HEK293T (cell line): ENCODE results near the gene SPINK2.

Experiments used
- CTCF ChIA-PET: fragments of 350-600 bp; formaldehyde crosslinking; extraction: SDS; loops from one replicate; lab custom pipeline; 2021; ENCODE audit warnings: antibody characterized with exemption, inconsistent platforms; lab: Yijun Ruan, JAX
- POLR2A ChIA-PET: fragments of 350-600 bp; formaldehyde crosslinking; extraction: SDS; loops from one replicate; lab custom pipeline; 2020; ENCODE audit warnings: antibody characterized with exemption, inconsistent platforms; lab: Yijun Ruan, JAX
- DNase-seq: peaks from one replicate; pipeline ENCODE4 v3.0.0; 2012; ENCODE audit warnings: mixed read lengths; ENCODE audit errors: extremely low spot score
- ARNT ChIP-seq: fragments of 450-650 bp; IDR thresholded peaks from 2 replicates; pipeline ENCODE4 v1.6.1; 2017; ENCODE audit warnings: mild to moderate bottlenecking
- BHLHE40 ChIP-seq: fragments of 450-650 bp; IDR thresholded peaks from 2 replicates; pipeline ENCODE4 v1.6.1; 2016; ENCODE audit warnings: mild to moderate bottlenecking, moderate library complexity, borderline replicate concordance
- CTBP1 ChIP-seq: fragments of 450-650 bp; IDR thresholded peaks from 2 replicates; pipeline ENCODE4 v1.6.1; 2016; ENCODE audit warnings: borderline replicate concordance
- ELF4 ChIP-seq: fragments of 450-650 bp; IDR thresholded peaks from 2 replicates; pipeline ENCODE4 v1.6.1; 2017; ENCODE audit warnings: antibody characterized with exemption
- FOXA1 ChIP-seq: fragments of 450-650 bp; IDR thresholded peaks from 2 replicates; pipeline ENCODE4 v1.6.1; 2016; ENCODE audit warnings: mild to moderate bottlenecking
- FOXK2 ChIP-seq: fragments of 450-650 bp; IDR thresholded peaks from 2 replicates; pipeline ENCODE4 v1.6.1; 2016; ENCODE audit warnings: mild to moderate bottlenecking
- FOXM1 ChIP-seq: fragments of 450-650 bp; IDR thresholded peaks from 2 replicates; pipeline ENCODE4 v1.6.1; 2017; ENCODE audit warnings: mild to moderate bottlenecking, borderline replicate concordance
- HDGF ChIP-seq: fragments of 450-650 bp; IDR thresholded peaks from 2 replicates; pipeline ENCODE4 v1.6.1; 2017; ENCODE audit warnings: antibody characterized with exemption, borderline replicate concordance
- L3MBTL2 ChIP-seq: fragments of 450-650 bp; conservative IDR thresholded peaks from 2 replicates; pipeline ENCODE4 v1.6.1; 2016; ENCODE audit warnings: mild to moderate bottlenecking
- LEF1 ChIP-seq: fragments of 450-650 bp; IDR thresholded peaks from 2 replicates; pipeline ENCODE4 v1.6.1; 2017; ENCODE audit warnings: mild to moderate bottlenecking, borderline replicate concordance
- NFRKB ChIP-seq: fragments of 450-650 bp; IDR thresholded peaks from 2 replicates; pipeline ENCODE4 v1.6.1; 2016; ENCODE audit warnings: mild to moderate bottlenecking, moderate library complexity
- SP1 ChIP-seq: fragments of 450-650 bp; IDR thresholded peaks from 2 replicates; pipeline ENCODE4 v1.6.1; 2017
- SUZ12 ChIP-seq: fragments of 450-650 bp; IDR thresholded peaks from 2 replicates; pipeline ENCODE4 v1.6.1; 2016; ENCODE audit warnings: mild to moderate bottlenecking
- TARDBP ChIP-seq: fragments of 450-650 bp; IDR thresholded peaks from 2 replicates; pipeline ENCODE4 v1.6.1; 2016
- ZNF384 ChIP-seq: fragments of 450-650 bp; IDR thresholded peaks from 2 replicates; pipeline ENCODE4 v1.6.1; 2016
- TF ChIP-seq, protein P1 (sequence below): fragments of 450-650 bp; IDR thresholded peaks from 2 replicates; pipeline ENCODE4 v1.6.1; 2016

The SPINK2 gene

DNA sequence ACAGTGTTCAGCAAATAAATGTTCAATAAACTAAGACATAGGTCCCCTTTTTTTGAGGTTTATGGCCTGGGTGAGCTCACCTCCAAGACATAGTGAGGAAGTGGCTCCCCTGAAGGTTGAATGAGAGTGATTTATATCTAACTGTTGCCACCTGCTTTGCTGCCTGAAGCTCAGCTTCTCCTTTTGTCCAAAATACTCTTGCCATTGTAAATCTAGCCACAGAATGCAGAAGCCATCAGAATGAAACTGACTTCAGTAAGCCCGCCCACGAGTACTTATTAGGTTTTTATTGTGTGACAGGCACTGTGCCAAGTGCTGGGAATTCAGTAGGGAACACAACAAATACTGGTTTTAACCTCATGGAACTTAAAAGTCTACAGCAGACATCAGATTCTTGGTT, 18.0 kb downstream of the SPINK2 start:
- ChIA-PET CTCF (interaction anchor here (0.6 kb wide), 2 partner anchors 25 to 142 kb away, joined by 4 read pairs; no protein-coding TSS in a partner anchor), POLR2A (no interaction called here)
- TF ChIP-seq SP1 (no peak), FOXA1 (no peak)
- DNase-seq, result no peak

DNA sequence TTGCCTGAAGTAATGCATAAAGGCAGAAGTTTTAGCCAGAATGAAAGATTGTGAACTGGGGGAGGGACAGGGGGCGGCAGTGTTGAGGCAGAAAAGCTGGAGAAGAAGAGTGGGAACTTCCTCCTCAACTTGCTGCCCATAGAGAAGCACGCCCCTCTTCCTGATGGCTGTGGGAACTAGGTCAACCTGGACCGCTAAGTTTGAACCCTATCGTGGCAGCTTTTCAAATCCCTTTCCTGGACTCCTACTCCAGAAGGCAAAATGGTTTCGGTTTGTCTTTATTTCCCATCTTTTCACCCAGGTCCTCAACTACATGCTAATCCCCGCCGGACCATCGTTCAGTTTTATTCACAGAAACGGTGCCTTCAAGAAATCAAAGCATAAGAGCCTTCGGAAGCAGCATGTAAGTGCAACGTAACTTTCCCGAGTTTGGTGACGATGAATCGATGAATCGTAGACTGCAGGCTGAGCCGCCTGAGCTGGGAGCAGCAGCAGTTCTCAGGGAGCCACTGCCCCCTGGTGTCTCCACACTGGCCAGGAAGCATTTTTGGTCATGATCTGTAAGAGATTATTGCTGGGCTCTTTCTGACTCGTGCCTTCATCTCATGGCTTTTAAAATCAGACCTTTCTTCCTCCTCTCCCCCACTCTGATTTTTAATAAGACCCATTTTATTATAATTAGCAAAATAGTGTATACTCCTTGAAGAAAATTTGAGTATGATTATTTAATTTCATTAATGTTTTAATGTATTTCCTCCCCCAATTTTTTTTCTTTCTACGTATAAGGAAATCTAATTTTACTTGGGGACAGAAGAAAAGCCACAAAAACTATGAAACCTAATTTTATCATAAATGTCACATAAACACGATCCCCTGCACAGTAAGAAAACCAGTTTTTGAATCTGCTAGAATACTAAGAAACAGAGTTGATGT, 21.4 kb downstream of the SPINK2 start:
- CTCF ChIA-PET, result interaction anchor here (0.6 to 1.7 kb wide), 8 partner anchors 13 to 270 kb away, joined by 3 to 7 read pairs (median 3); no protein-coding TSS in a partner anchor
- peak; percentile 58; the same call in 1 of the 2 replicates for TF ChIP-seq L3MBTL2
- no peak for TF ChIP-seq FOXM1
- TF ChIP-seq SUZ12, result no peak
- no peak for TF ChIP-seq LEF1
- no peak for TF ChIP-seq ELF4
- no peak for TF ChIP-seq TARDBP
- POLR2A ChIA-PET, result interaction anchor here (1.4 kb wide), 1 partner anchor 334 kb away, joined by 3 read pairs; no protein-coding TSS in a partner anchor
- peak; percentile 83 for DNase-seq

DNA sequence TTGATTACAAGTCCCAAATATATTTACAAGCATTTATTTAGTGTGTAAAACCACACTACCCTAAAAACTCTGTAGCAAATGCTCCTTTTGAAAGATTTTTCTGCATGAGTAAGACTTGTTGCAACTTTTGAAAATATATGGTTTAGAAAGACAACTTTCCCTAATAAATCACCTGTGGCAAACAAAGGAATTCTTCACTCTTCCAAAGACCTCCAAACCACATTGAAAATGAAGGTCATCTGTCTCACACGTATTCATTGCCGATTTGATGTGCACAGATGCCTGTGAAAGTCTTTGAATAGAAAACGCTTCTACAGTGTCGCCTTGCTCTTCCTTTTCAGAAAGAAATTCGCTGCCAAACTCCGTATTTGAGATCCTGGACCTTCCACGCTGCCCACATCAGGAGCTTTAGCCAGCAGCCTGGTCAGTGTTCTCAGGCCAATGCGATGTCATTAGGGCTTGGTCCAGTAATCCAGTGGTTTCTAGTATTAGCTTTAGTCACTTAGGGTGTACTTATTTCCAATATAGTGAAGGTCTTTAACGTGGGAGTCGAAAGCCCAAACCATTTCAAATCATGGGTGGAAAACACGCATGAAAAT, 22.2 kb downstream of the SPINK2 start:
- no peak for DNase-seq
- ChIA-PET POLR2A (interaction anchor here (1.4 kb wide), 1 partner anchor 333 kb away, joined by 3 read pairs; no protein-coding TSS in a partner anchor), CTCF (interaction anchor here (0.7 to 1.7 kb wide), 6 partner anchors 36 to 1447 kb away, joined by 3 to 7 read pairs (median 4); no protein-coding TSS in a partner anchor)
- TF ChIP-seq CTBP1 (no peak), HDGF (no peak), FOXA1 (no peak), SP1 (no peak), BHLHE40 (no peak), SUZ12 (no peak), ZNF384 (no peak), ARNT (no peak)
- TF ChIP-seq, protein P1, sequence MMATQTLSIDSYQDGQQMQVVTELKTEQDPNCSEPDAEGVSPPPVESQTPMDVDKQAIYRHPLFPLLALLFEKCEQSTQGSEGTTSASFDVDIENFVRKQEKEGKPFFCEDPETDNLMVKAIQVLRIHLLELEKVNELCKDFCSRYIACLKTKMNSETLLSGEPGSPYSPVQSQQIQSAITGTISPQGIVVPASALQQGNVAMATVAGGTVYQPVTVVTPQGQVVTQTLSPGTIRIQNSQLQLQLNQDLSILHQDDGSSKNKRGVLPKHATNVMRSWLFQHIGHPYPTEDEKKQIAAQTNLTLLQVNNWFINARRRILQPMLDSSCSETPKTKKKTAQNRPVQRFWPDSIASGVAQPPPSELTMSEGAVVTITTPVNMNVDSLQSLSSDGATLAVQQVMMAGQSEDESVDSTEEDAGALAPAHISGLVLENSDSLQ, result no peak

DNA sequence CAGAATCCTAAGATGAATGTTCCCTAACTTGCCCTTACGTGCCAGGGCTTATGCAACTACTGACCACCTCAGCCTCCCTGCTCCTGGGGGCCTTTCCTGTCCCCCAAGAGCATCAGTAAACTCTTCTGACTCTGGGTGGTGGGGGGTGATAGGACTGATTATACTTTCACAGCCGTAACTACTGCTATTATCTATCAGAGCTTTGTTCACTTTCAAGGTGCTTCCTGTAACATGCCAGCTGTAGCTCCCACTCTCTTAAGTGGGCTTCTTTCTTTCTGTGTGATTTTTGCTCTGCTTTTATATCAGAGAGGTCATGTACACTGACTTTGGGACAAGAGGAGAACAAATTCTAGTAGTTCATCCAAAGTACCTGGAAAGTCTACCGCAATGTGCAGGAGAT, 25.3 kb downstream of the SPINK2 start:
- ChIA-PET CTCF (no interaction called here), POLR2A (no interaction called here)
- TF ChIP-seq CTBP1, result no peak
- TF ChIP-seq NFRKB, result no peak
- TF ChIP-seq FOXA1, result no peak
- no peak for TF ChIP-seq ELF4
- TF ChIP-seq BHLHE40, result no peak
- TF ChIP-seq, protein P1, result no peak
- TF ChIP-seq SUZ12, result no peak
- no peak for TF ChIP-seq FOXM1
- TF ChIP-seq LEF1, result no peak
- TF ChIP-seq ZNF384, result no peak
- TF ChIP-seq FOXK2, result no peak
- DNase-seq, result no peak

DNA sequence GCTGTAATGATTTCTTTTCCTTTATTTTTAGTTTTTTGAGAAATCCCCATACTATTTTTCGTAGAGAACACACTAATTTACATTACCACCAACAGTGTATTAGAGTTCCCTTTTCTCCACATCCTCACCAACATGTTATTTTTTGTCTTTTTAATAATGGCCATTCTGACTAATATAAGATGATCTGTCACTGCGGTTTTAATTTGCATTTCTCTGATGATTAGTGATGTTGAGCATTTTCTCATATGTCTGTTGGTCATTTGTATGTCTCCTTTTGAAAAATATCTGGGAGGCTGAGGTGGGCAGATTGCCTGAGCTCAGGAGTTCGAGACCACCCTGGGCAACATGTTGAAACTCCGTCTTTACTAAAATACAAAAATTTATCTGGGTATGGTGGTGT, 30.2 kb downstream of the SPINK2 start:
- CTCF ChIA-PET, result no interaction called here

More for the DNA sequence above, 30.2 kb downstream of the SPINK2 start:
- TF ChIP-seq TARDBP, result no peak
- no peak for TF ChIP-seq BHLHE40
- no peak for TF ChIP-seq SP1
- TF ChIP-seq NFRKB, result no peak
- TF ChIP-seq ZNF384, result no peak
- TF ChIP-seq, protein P1, result no peak
- no peak for TF ChIP-seq FOXK2
- TF ChIP-seq CTBP1, result no peak
- no peak for TF ChIP-seq L3MBTL2
- no peak for TF ChIP-seq HDGF
- no peak for TF ChIP-seq ARNT
- no peak for TF ChIP-seq FOXA1
- TF ChIP-seq LEF1, result no peak
- TF ChIP-seq SUZ12, result no peak
- TF ChIP-seq ELF4, result no peak
- DNase-seq, result no peak
- POLR2A ChIA-PET, result no interaction called here
